Right forelimb (tissue), 1 donor: ENCODE results near the gene MAP3K20.

Experiments used
- DNase-seq: peaks from one replicate; pipeline ENCODE4 v3.0.0-alpha.2; 2018

MAP3K20 gene

GRCh38 chr2:173051463-173052215 is 24.0 kb upstream of the MAP3K20 start:
- DNase-seq, result no peak

DNA sequence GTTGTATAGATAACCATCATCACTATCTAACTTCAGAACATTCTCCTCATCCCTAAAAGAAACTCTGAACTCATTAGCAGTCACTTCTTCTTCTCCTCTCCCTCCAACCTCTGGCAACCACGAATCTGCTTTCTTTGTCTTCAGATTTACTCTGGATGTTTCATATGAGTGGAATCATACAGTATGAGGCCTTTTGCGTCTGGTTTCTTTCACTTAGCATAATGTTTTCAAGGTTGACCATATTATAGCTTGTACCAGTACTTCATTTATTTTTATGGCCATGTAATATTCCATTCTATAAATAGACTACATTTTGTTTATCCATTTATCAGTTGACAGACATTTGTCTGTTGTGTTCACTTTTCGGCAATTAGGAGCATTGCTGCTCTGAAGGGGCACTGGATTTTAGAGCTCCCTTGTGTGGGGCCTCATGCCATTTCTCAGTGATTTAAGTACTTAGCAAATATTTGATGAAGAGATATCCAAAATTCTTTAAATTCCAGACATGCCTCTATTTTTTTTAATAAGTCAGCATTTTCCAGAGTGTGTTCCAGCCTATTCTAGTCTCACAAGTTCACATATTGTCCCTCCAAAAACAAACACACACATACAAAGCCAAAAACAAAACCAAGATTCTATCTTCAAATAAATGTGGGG is 22.5 kb upstream of the MAP3K20 start:
- DNase-seq, result no peak

DNA sequence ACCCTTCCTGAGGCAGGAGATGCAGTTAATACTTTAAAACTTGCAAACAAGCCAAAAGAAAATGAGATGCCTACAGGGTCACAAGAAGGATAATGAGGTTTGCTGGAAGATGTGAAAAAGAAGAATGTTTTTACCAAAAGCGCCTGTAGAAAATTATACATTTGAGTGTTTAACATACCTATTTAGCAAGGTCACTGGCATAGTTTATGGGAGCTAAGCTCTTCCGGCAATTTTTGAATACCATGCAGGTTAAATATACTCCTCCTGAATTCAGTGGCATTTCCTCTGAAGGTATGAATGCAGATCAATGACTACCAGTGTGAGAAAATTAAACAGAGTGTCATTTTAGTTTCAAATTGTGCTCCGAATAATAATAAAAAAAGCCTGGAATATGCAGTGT is 21.2 kb upstream of the MAP3K20 start:
- no peak for DNase-seq

- DNase-seq, result no peak
Observed at GRCh38 chr2:173056705-173057364, 18.8 kb upstream of the MAP3K20 start.

DNA sequence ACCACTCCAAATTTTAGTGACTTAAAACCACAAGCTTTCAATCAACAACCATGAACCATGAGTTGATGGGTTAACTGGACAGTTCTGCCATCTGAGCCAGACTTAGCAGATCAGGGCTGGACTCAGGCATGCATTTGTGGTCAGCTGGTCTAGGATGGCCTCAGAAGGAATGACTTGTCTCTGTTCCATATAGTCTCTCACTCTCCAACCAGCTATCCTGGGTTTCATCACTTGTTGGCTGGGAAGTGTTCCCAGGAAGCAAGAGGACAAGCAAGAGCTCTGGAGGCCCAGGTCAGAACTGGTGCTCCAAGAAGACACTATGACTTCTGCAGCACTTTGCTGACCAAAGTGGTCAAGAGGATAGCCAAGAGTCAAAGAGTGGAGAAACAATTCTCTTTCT is 17.5 kb upstream of the MAP3K20 start:
- no peak for DNase-seq

- no peak for DNase-seq
Observed at GRCh38 chr2:173058673-173059072, 17.0 kb upstream of the MAP3K20 start.

GRCh38 chr2:173059292-173059691 is 16.4 kb upstream of the MAP3K20 start:
- no peak for DNase-seq

GRCh38 chr2:173059971-173060461 is 15.6 kb upstream of the MAP3K20 start:
- DNase-seq, result no peak

DNA sequence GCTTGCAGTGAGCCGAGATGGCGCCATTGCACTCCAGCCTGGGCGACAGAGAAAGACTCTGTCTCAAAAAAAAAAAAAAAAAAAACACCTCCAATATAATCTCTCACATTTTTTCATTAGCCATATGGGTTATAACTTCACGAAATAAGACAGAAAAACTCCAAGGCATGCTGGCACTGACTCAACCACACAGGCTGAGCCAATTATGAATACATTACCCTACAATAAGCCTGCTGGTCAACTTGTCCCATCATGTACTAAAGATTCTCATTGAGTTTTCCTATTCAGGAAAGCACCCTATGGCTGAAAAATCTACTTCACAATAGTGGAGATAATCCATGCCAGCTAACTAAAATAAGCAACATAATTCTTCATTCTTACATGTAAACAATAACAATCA is 12.8 kb upstream of the MAP3K20 start:
- DNase-seq, result no peak

DNA sequence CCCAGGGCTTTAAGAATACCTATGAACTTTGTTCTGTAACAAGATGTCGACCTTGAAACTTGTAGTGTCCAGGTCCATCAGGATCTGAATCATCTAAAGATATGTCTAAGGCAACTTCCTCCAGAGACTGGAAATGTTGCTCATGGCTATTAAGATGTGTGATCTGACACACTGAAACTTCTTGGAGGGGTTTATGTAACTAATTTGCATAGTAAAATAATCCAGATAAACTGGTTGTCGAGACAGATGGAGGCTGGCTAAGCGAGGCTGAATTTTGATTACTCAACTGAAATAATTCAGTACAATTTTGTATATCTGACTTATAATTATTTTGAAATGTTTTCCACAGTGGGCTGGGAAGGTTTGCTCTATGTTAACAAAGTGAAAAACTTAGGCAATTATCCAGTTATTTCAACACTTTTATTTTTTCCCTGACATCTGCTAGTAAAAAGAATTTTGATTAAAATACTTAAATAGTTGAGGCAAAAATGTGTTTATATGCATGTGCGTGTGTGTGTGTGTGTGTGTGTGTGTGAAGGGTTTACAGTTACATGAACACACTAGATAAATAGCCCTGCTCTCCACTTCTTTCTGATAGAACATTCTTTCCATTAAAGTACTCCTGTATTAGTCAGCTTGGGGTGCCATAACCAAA is 11.4 kb upstream of the MAP3K20 start:
- no peak for DNase-seq

- no peak for DNase-seq
Observed at GRCh38 chr2:173066887-173067676, 8.6 kb upstream of the MAP3K20 start.

DNA sequence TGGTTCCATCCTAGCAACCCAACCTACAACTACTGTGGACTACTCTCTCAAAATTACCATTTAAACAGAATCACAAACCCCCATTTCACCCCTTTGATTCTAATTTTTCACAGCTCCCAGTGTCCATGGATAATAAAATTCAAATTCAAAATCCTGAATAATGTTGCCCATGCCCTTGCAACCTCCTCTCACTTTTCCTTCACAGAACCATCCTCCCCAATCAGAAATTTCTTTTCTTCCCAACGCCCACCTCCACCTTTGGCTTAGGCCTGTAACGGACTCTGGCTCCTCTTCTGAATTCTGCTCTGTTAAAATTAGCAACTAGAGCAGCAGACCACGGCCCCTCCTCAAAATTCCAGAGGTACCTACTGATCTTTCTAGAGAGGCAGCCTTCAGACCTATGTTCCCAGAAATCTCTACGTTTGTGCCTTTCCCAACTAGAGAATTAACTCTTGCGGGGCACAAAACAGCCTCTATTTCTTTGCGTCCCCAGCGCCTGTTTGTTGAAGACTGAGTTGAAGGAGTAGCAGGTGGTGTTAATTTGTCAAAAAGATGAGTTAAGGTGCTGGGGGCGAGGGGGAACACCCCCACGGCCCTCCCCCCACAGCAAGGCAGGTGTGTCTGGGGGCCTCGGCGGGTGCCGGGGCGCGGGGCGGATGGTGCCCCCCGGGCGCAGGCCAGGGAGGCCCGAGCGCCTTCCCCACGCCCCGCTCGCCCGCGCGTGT is 428 bp upstream of the MAP3K20 start:
- DNase-seq, result no peak

DNA sequence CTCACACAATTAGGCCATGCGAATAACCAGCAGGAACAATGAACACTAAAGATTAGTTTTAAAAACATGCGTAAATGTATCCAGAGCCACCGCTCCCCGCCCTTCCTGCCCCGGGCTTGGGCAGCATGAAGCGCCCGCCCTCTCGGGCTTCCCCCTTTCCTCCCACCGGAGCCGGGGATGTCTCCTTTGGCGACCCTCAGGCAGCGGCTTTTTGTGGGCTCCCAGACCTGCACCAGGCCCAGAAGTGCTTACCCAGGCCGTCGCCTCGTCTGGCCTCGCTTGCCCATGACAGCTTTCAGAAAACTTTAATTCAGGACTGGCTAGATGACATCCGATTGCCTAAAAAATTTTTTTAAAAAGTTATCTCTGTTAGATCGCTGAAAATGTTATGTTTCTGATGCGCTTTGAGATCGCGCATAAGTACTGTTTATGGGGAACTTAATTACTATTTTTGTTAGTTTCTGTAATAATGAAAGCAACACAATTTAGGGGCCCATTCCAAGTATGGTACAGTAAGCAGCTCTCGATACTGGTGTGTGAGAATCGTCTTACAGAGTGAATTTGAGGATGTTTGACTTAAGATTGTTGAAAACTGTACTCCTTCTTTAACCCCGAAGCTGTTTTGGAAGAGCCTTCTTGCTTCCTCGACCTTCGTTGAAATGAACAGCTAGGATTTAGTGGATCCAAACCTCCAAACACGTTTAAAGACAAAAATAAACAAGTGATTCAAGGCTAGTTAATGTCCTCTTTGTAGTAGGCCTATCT is 1.1 kb downstream of the MAP3K20 start:
- DNase-seq, result no peak

GRCh38 chr2:173077506-173078177 is 2.0 kb downstream of the MAP3K20 start:
- DNase-seq, result no peak

DNA sequence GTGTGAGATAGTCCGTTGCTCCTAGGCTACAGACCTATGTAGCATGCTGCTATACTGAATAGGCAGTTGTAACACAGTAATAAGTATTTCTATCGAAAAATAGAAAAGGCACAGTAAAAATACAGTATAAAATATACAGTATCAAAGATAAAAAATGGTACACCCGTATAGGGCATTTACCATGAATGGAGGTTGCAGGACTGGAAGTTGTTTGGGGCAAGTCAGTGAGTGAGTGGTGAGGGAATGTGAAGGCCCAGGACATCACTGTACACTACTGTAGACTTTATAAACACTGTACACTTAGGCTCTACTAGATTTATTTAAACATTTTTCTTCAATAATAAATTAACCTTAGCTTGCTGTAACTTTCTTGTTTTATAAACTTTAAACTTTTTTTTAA is 3.5 kb downstream of the MAP3K20 start:
- no peak for DNase-seq

DNA sequence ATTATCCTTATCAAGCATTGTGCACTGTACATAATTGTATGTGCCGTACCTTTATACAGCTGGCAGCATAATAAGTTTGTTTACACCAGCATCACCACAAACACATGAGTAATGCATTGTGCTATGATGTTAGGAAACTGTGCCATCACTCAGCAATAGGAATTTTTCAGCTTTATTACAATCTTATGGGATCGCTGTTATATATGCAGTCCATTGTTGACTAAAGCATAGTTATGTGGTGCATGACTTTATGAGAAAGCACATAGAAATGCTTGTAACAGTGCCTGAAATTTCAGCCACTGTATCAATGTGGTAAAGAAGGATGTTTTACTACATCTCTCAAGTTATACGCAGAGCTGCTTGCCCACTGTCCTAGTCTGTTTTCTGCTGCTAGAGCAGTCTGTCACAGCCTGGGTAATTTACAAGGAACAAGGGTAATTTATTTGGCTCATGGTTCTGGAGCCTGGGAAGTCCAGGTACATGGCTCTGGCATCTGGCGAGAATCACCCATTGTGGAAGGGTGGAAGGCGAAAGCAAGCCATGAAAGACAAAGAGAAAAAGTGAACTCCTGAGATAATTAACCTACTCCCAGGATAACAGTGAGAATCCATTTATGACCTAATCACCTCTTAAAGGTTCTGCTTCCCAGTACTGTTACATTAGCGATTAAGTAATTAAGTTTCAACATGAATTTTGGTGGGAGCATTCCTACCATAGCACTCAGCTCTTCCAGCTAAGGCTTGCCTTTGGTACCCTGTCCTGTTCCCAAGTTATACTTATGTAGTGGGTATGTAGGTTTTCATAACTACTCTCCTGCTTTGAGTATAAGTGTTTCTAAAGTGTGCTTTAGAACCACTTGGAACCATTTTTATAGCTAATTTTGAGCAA is 4.6 kb downstream of the MAP3K20 start:
- DNase-seq, result no peak

GRCh38 chr2:173086518-173087213 is 11.0 kb downstream of the MAP3K20 start:
- DNase-seq, result no peak

DNA sequence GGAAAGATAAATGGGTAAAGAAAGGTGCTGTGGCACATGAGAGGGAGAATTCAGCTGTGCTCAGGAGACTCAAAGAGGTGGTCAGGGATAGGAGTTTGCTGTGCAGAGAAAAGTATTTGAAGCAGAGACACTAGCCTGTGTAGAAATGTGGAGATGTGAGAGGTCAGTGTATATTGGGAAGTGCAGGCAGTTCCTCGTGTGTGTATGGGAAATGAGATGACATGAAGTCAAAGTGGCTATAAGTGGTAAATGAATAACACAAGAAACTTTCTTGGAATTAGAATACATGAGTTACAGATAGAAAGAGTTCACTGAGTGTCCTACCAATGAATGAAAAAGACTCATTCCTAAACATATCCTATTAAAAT is 11.6 kb downstream of the MAP3K20 start:
- DNase-seq, result no peak
